Neural cell (in vitro differentiated cells): ENCODE measurements around the gene KCNA4. TPM values are rescaled to one million over a fixed set of nuclear protein-coding genes. Genes with fewer than 3 reads are reported as not detected.
"Not testable (repeated sequence)": the region's sequence is repeated elsewhere in the genome, so short reads cannot be mapped to it uniquely, and the experiment has no call there.

Experiments used
- H2AFZ ChIP-seq: fragments of 200-600, 300-800 bp; sonication (generic), shearing (Covaris generic); 2 replicates; pipeline ENCODE4 v1.6.0; 2014; ENCODE audit warnings: low read depth, mild to moderate bottlenecking, antibody characterized with exemption, low read length, moderate library complexity
- H3F3A ChIP-seq: fragments of 200-600 bp; shearing (Covaris generic); 2 replicates; pipeline ENCODE4 v1.6.1; 2016; ENCODE audit warnings: mild to moderate bottlenecking, moderate library complexity, mixed read lengths, antibody characterized with exemption, low read length; ENCODE audit not compliant: insufficient read depth, poor library complexity, severe bottlenecking
- H3K27ac ChIP-seq: fragments of 200-600, 300-800 bp; sonication (generic), shearing (Covaris generic); 2 replicates; pipeline ENCODE4 v1.5.1; 2014; ENCODE audit warnings: mild to moderate bottlenecking, low read length, moderate library complexity
- H3K27me3 ChIP-seq: fragments of 300-800, 200-600 bp; sonication (generic), shearing (Covaris generic); 2 replicates; pipeline ENCODE4 v1.6.0; 2014; ENCODE audit warnings: mild to moderate bottlenecking, low read depth, low read length, moderate library complexity; ENCODE audit not compliant: insufficient read depth
- H3K36me3 ChIP-seq: fragments of 300-800, 200-600 bp; sonication (generic), shearing (Covaris generic); 2 replicates; pipeline ENCODE4 v1.5.1; 2014; ENCODE audit warnings: mild to moderate bottlenecking, antibody characterized with exemption, low read length, moderate library complexity; ENCODE audit not compliant: insufficient read depth
- H3K4me2 ChIP-seq: fragments of 300-800, 200-600 bp; sonication (generic), shearing (Covaris generic); 2 replicates; pipeline ENCODE4 v1.6.0; 2014; ENCODE audit warnings: mild to moderate bottlenecking, low read length
- H3K4me3 ChIP-seq: fragments of 300-800, 200-600 bp; sonication (generic), shearing (Covaris generic); 2 replicates; pipeline ENCODE4 v1.5.1; 2014; ENCODE audit warnings: mild to moderate bottlenecking, low read length, moderate library complexity
- H3K79me2 ChIP-seq: fragments of 200-600 bp; shearing (Covaris generic); replicated peaks from 2 replicates; pipeline ENCODE4 v1.6.0; 2014; ENCODE audit warnings: mild to moderate bottlenecking, low read length, moderate library complexity; ENCODE audit not compliant: insufficient read depth
- H3K9ac ChIP-seq: fragments of 300-800, 200-600 bp; sonication (generic), shearing (Covaris generic); 2 replicates; pipeline ENCODE4 v1.6.1; 2016; ENCODE audit warnings: mild to moderate bottlenecking, low read length, mixed read lengths
- H3K9me2 ChIP-seq: fragments of 200-600 bp; shearing (Covaris generic); 2 replicates; pipeline ENCODE4 v1.6.1; 2016; ENCODE audit warnings: mild to moderate bottlenecking, low read length, mixed read lengths; ENCODE audit not compliant: insufficient read depth
- H3K9me3 ChIP-seq: fragments of 200-600, 300-800 bp; sonication (generic), shearing (Covaris generic); 2 replicates; pipeline ENCODE4 v1.6.1; 2016; ENCODE audit warnings: mild to moderate bottlenecking, mixed run types, low read length, moderate library complexity, mixed read lengths
- H4K20me1 ChIP-seq: fragments of 200-600 bp; shearing (Covaris generic); 2 replicates; pipeline ENCODE4 v1.6.1; 2016; ENCODE audit warnings: mild to moderate bottlenecking, mixed run types; ENCODE audit not compliant: insufficient read depth
- CTCF ChIP-seq: fragments of 450-650 bp; IDR thresholded peaks from 2 replicates; pipeline ENCODE4 v1.5.1; 2014; ENCODE audit warnings: antibody characterized with exemption, mild to moderate bottlenecking, moderate library complexity; ENCODE audit not compliant: poor library complexity, severe bottlenecking
- EP300 ChIP-seq: fragments of 450-650 bp; conservative IDR thresholded peaks from 2 replicates; pipeline ENCODE4 v1.6.1; 2014; ENCODE audit warnings: antibody characterized with exemption, mild to moderate bottlenecking, moderate library complexity; ENCODE audit not compliant: poor library complexity, severe bottlenecking
- EZH2 ChIP-seq: fragments of 200-600, 300-800 bp; shearing (Covaris generic), sonication (generic); IDR thresholded peaks from 2 replicates; pipeline ENCODE4 v1.6.1; 2014; ENCODE audit warnings: antibody characterized with exemption, low read length, borderline replicate concordance, mild to moderate bottlenecking; ENCODE audit not compliant: insufficient read depth, poor library complexity, severe bottlenecking
- MXI1 ChIP-seq: fragments of 450-650 bp; conservative IDR thresholded peaks from 2 replicates; pipeline ENCODE4 v1.6.1; 2014; ENCODE audit warnings: antibody characterized with exemption, mild to moderate bottlenecking; ENCODE audit not compliant: poor library complexity, severe bottlenecking
- POLR2AphosphoS5 ChIP-seq: IDR thresholded peaks from 2 replicates; pipeline ENCODE4 v1.6.1; 2012
- RAD21 ChIP-seq: fragments of 450-650 bp; conservative IDR thresholded peaks from 2 replicates; pipeline ENCODE4 v1.6.1; 2014; ENCODE audit warnings: antibody characterized with exemption, mild to moderate bottlenecking, moderate library complexity
- REST ChIP-seq: IDR thresholded peaks from 2 replicates; pipeline ENCODE4 v1.6.1; 2012; ENCODE audit warnings: borderline replicate concordance
- SMC3 ChIP-seq: fragments of 450-650 bp; conservative IDR thresholded peaks from 2 replicates; pipeline ENCODE4 v1.6.1; 2014; ENCODE audit warnings: antibody characterized with exemption, mild to moderate bottlenecking, moderate library complexity; ENCODE audit not compliant: poor library complexity
- TAF1 ChIP-seq: IDR thresholded peaks from 2 replicates; pipeline ENCODE4 v1.6.1; 2012; ENCODE audit warnings: low read depth
- polyA plus RNA-seq: library from polyadenylated mRNA; depleted of rRNA; stranded (reverse); fragments of >200 nt; gene quantifications from 2 replicates; pipeline ENCODE4 v1.2.3, GENCODE V29; 2014

The KCNA4 gene
- polyA plus RNA-seq, 1 donor from 2014 or later: 5.9 TPM

GRCh38 chr11:29978549-29978948 is 38.3 kb downstream of the KCNA4 start:
- H2AFZ ChIP-seq: no peak overlapping the region
- H3F3A ChIP-seq: no peaks in the 10 kb centered on the region
- H3K79me2 ChIP-seq: no peaks in the 10 kb centered on the region
- no peaks in the 10 kb centered on the region for H3K9me2 ChIP-seq
- H3K4me2 ChIP-seq: no peak overlapping the region
- no peak overlapping the region for H3K4me3 ChIP-seq
- no peaks in the 10 kb centered on the region for H4K20me1 ChIP-seq
- no peak overlapping the region for H3K9ac ChIP-seq
- H3K27ac ChIP-seq: no peak overlapping the region
- H3K27me3 ChIP-seq: no peaks in the 10 kb centered on the region
- TF ChIP-seq EZH2: no peak
- TF ChIP-seq REST: no peak
- TF ChIP-seq POLR2AphosphoS5: no peak
- TF ChIP-seq CTCF: no peak
- no peak for TF ChIP-seq EP300
- TF ChIP-seq TAF1: no peak
- no peak for TF ChIP-seq SMC3
- TF ChIP-seq MXI1: no peak
- TF ChIP-seq RAD21: no peak
- no peaks in the 10 kb centered on the region for H3K36me3 ChIP-seq
- no peaks in the 10 kb centered on the region for H3K9me3 ChIP-seq

- not testable (repeated sequence) for H3K9ac ChIP-seq, H4K20me1 ChIP-seq, H3K9me2 ChIP-seq, H3K4me2 ChIP-seq, H3K4me3 ChIP-seq, H3F3A ChIP-seq, H3K36me3 ChIP-seq, H3K9me3 ChIP-seq, H2AFZ ChIP-seq, H3K27ac ChIP-seq, H3K79me2 ChIP-seq, H3K27me3 ChIP-seq
These were observed 41.2 kb downstream of the KCNA4 start for GRCh38 chr11:29975580-29975979.

- Histone ChIP-seq H3F3A (no peaks in the 10 kb centered on the region), H4K20me1 (no peaks in the 10 kb centered on the region)
- TF ChIP-seq EZH2: no peak
- TF ChIP-seq MXI1: no peak
- no peak for TF ChIP-seq POLR2AphosphoS5
- TF ChIP-seq EP300: no peak
- TF ChIP-seq CTCF: no peak
- TF ChIP-seq SMC3: no peak
These were observed 53.0 kb downstream of the KCNA4 start for GRCh38 chr11:29963796-29964195.

More at GRCh38 chr11:29963796-29964195, 53.0 kb downstream of the KCNA4 start:
- Histone ChIP-seq H3K27me3 (no peaks in the 10 kb centered on the region), H2AFZ (no peak overlapping the region), H3K9ac (no peak overlapping the region), H3K9me2 (no peaks in the 10 kb centered on the region), H3K79me2 (no peaks in the 10 kb centered on the region), H3K36me3 (no peaks in the 10 kb centered on the region), H3K27ac (no peak overlapping the region), H3K9me3 (no peaks in the 10 kb centered on the region), H3K4me2 (no peak overlapping the region), H3K4me3 (no peak overlapping the region)
